Stimulated activated CD4-positive, alpha-beta T cell treated with anti-CD3 and anti-CD28 coated beads, Interleukin-15, amount 100 ng/mL, for 24 hours (primary cell): ENCODE results near the gene RCCD1.

Source experiments
- DNase-seq: peaks from one replicate; pipeline ENCODE4 v3.0.0-alpha.2; 2020

Gene RCCD1

GRCh38 chr15:90946941-90947576 is 7.6 kb upstream of the RCCD1 start:
- DNase-seq: no peak

GRCh38 chr15:90947577-90948357 is 6.9 kb upstream of the RCCD1 start:
- no peak for DNase-seq

GRCh38 chr15:90948506-90948905 is 6.2 kb upstream of the RCCD1 start:
- no peak for DNase-seq

- DNase-seq: no peak
Measured at GRCh38 chr15:90949979-90950675, 4.6 kb upstream of the RCCD1 start.

- no peak for DNase-seq
Measured at GRCh38 chr15:90950676-90951075, 4.0 kb upstream of the RCCD1 start.

- DNase-seq: no peak
Measured at GRCh38 chr15:90952901-90953677, 1.6 kb upstream of the RCCD1 start.

GRCh38 chr15:90953947-90954711 is 555 bp upstream of the RCCD1 start:
- no peak for DNase-seq

- DNase-seq: no peak
Measured at GRCh38 chr15:90955624-90956273, 1.1 kb downstream of the RCCD1 start.

GRCh38 chr15:90956274-90957030 is 1.8 kb downstream of the RCCD1 start:
- peak; percentile 76 for DNase-seq

GRCh38 chr15:90957031-90957790 is 2.5 kb downstream of the RCCD1 start:
- DNase-seq: no peak

- no peak for DNase-seq
Measured at GRCh38 chr15:90957791-90958190, 3.1 kb downstream of the RCCD1 start.

GRCh38 chr15:90959028-90959595 is 4.4 kb downstream of the RCCD1 start:
- DNase-seq: no peak

GRCh38 chr15:90959894-90960293 is 5.2 kb downstream of the RCCD1 start:
- DNase-seq: no peak

GRCh38 chr15:90960298-90961091 is 5.8 kb downstream of the RCCD1 start:
- no peak for DNase-seq

- DNase-seq: no peak
Measured at GRCh38 chr15:90962021-90962420, 7.3 kb downstream of the RCCD1 start.

GRCh38 chr15:90966262-90966661 is 11.6 kb downstream of the RCCD1 start:
- DNase-seq: no peak

GRCh38 chr15:90967206-90967605 is 12.5 kb downstream of the RCCD1 start:
- DNase-seq: no peak

GRCh38 chr15:90968434-90968833 is 13.8 kb downstream of the RCCD1 start:
- DNase-seq: no peak

GRCh38 chr15:90970274-90970673 is 15.6 kb downstream of the RCCD1 start:
- no peak for DNase-seq
